ENCODE data around the gene ALKBH1.

- TF ChIP-seq CTCF (IDR thresholded peaks at IDR 0.05) (no peak), POLR2A (IDR thresholded peaks at IDR 0.05) (no peak)
Measured at GRCh38 chr14:77667331-77667730, 40.5 kb downstream of the ALKBH1 start.
